Endothelial cell (in vitro differentiated cells): ENCODE measurements around the gene CCDC74B. TPM values are rescaled to one million over a fixed set of nuclear protein-coding genes. Genes with fewer than 3 reads are reported as not detected.
"Not testable (repeated sequence)": the region's sequence is repeated elsewhere in the genome, so short reads cannot be mapped to it uniquely, and the experiment has no call there.

Experiments used
- DNase-seq: peaks from one replicate; pipeline ENCODE4 v3.0.0; 2021; ENCODE audit warnings: low spot score
- H3K27ac Mint-ChIP-seq: one replicate; pipeline ENCODE4 v1.8.0; 2021; ENCODE audit warnings: mixed read lengths, inconsistent platforms; ENCODE audit not compliant: unreplicated experiment
- H3K27me3 Mint-ChIP-seq: one replicate; pipeline ENCODE4 v1.8.0; 2021; ENCODE audit warnings: mild to moderate bottlenecking, moderate library complexity, mixed read lengths, inconsistent platforms; ENCODE audit not compliant: unreplicated experiment
- H3K36me3 Mint-ChIP-seq: one replicate; pipeline ENCODE4 v1.8.0; 2021; ENCODE audit warnings: mild to moderate bottlenecking, low read depth, mixed read lengths, inconsistent platforms; ENCODE audit not compliant: unreplicated experiment
- H3K4me1 Mint-ChIP-seq: one replicate; pipeline ENCODE4 v1.8.0; 2021; ENCODE audit warnings: mild to moderate bottlenecking, mixed read lengths, inconsistent platforms; ENCODE audit not compliant: unreplicated experiment
- H3K4me3 Mint-ChIP-seq: one replicate; pipeline ENCODE4 v1.8.0; 2021; ENCODE audit warnings: mild to moderate bottlenecking, mixed read lengths, inconsistent platforms; ENCODE audit not compliant: unreplicated experiment
- H3K9me3 Mint-ChIP-seq: one replicate; pipeline ENCODE4 v1.8.0; 2021; ENCODE audit warnings: mixed read lengths, inconsistent platforms; ENCODE audit not compliant: unreplicated experiment
- total RNA-seq: library from RNA; stranded (reverse); fragmentation: NEBNext Ultra II Directional; extraction: Animal tissue kit (Norgen Biotek cat#: 25700); gene quantifications from one replicate; pipeline ENCODE4 v1.2.1, GENCODE V29; 2021; ENCODE audit not compliant: unreplicated experiment
- TF ChIP-seq, protein P1 (sequence below): fragments of 200-600 bp; sonication (generic); IDR thresholded peaks from one replicate; pipeline ENCODE4 v1.5.0; 2021; ENCODE audit warnings: antibody characterized with exemption; ENCODE audit not compliant: unreplicated experiment

CCDC74B gene
- total RNA-seq, 1 donor from 2014 or later, result 20.4 TPM

- H3K9me3 Mint-ChIP-seq, H3K36me3 Mint-ChIP-seq, H3K27me3 Mint-ChIP-seq, H3K4me1 Mint-ChIP-seq: not testable (repeated sequence)
- Mint-ChIP-seq H3K4me3 (peak within 1 kb of the TSS; percentile 97), H3K27ac (peak within 1 kb of the TSS; percentile 91)
- peak; percentile 94 for DNase-seq
- TF ChIP-seq, protein P1, sequence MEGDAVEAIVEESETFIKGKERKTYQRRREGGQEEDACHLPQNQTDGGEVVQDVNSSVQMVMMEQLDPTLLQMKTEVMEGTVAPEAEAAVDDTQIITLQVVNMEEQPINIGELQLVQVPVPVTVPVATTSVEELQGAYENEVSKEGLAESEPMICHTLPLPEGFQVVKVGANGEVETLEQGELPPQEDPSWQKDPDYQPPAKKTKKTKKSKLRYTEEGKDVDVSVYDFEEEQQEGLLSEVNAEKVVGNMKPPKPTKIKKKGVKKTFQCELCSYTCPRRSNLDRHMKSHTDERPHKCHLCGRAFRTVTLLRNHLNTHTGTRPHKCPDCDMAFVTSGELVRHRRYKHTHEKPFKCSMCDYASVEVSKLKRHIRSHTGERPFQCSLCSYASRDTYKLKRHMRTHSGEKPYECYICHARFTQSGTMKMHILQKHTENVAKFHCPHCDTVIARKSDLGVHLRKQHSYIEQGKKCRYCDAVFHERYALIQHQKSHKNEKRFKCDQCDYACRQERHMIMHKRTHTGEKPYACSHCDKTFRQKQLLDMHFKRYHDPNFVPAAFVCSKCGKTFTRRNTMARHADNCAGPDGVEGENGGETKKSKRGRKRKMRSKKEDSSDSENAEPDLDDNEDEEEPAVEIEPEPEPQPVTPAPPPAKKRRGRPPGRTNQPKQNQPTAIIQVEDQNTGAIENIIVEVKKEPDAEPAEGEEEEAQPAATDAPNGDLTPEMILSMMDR, result peak; percentile 98
Measured at GRCh38 chr2:130181880-130182682, 37.2 kb upstream of the CCDC74B start, which contains the start of gene MZT2B. Gene MZT2B, plus strand, starts transcription at chr2:130182262. Its CDS starts 21 bp downstream, at chr2:130182283.

GRCh38 chr2:130181325-130181879 lies 36.5 kb upstream of the CCDC74B start, which contains the start of gene SMPD4:
Gene SMPD4, minus strand, starts transcription at chr2:130181602. Its CDS starts 5,010 bp downstream, at chr2:130176592.
- no peaks in the 10 kb centered on the region for H3K36me3 Mint-ChIP-seq
- H3K4me3 Mint-ChIP-seq, result peak within 1 kb of the TSS; percentile 97
- H3K4me1 Mint-ChIP-seq, result peaks cover 4% of the 10 kb centered on the region
- no peaks in the 10 kb centered on the region for H3K9me3 Mint-ChIP-seq
- peaks cover 5% of the 10 kb centered on the region for H3K27me3 Mint-ChIP-seq
- H3K27ac Mint-ChIP-seq, result peak within 1 kb of the TSS; percentile 91
- TF ChIP-seq, protein P1, result no peak
- DNase-seq, result peak; percentile 98

DNA sequence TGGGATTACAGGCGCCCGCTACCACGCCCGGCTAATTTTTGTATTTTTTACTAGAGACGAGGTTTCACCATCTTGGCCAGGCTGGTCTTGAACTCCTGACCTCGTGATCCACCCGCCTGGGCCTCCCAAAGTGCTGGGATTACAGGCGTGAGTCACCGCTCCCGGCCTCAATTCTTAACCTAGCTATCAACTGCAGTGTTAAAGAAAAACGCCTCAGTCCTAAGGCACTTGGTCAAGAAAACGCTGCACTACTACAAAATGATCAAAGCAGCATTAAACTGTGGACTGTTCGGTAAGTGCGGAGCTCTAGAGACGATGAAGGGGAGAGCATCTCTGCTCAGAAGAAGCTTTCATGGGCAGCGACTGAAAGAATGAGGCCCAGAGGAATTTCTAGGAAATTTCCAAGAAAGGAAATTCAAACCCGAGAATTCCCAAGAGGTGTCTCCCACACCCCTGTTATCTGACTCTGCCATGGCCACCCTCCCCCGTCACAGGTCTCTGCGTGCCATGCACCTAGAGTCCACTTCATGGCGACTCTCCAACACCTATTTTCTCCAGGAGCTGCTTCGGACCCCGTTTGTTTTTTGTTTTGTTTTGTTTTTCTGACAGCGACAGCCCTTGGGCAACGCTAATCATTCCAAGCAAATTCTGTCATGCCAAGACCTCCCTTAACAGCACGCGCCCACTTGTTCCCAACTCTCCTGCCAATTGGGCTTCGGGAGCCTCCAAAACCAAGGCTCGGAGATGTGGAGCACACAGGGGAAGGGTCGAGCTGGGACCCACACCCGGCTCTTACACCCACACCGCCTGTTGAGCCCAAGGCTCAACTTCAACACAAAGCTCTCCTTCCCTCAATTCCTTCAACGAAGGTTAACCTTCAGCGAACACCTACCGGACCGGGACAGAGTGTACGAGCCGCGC lies 35.8 kb upstream of the CCDC74B start:
- DNase-seq, H3K36me3 Mint-ChIP-seq, H3K27me3 Mint-ChIP-seq, H3K9me3 Mint-ChIP-seq, H3K4me1 Mint-ChIP-seq: not testable (repeated sequence)
- Mint-ChIP-seq H3K27ac (peak overlapping the region; percentile 91), H3K4me3 (peak overlapping the region; percentile 97)

GRCh38 chr2:130174866-130175265 lies 30.0 kb upstream of the CCDC74B start:
- H3K27me3 Mint-ChIP-seq, H3K4me1 Mint-ChIP-seq, H3K9me3 Mint-ChIP-seq, H3K4me3 Mint-ChIP-seq, DNase-seq, H3K27ac Mint-ChIP-seq: not testable (repeated sequence)
- H3K36me3 Mint-ChIP-seq, result peaks cover 12% of the 10 kb centered on the region

DNA sequence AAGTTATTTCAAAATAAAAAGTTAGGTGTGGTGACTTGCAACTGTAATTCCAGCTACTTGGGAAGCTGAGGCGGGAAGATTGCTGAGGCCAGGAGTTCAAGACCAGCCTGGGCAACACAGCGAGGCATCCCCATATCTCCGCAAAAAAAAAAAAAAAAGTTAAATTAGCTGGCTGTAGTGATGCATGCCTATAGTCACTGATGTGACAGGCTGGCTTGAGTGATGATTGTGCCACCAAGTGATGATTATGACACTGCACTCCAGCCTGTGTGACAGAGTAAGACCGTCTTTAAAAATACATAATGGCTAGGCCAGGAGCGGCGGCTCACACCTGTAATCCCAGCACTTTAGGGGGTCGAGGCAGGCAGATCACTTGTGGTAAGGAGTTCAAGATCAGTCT lies 25.0 kb upstream of the CCDC74B start:
- no peak overlapping the region for H3K27ac Mint-ChIP-seq
- H3K4me1 Mint-ChIP-seq, result no peaks in the 10 kb centered on the region
- no peaks in the 10 kb centered on the region for H3K9me3 Mint-ChIP-seq
- peaks cover 6% of the 10 kb centered on the region for H3K27me3 Mint-ChIP-seq
- peaks cover 28% of the 10 kb centered on the region for H3K36me3 Mint-ChIP-seq
- TF ChIP-seq, protein P1, result no peak
- no peak for DNase-seq
- H3K4me3 Mint-ChIP-seq, result no peak overlapping the region

GRCh38 chr2:130169163-130169562 lies 24.3 kb upstream of the CCDC74B start:
- H3K4me3 Mint-ChIP-seq, result peak overlapping the region; percentile 49
- not testable (repeated sequence) for H3K4me1 Mint-ChIP-seq, H3K27me3 Mint-ChIP-seq, H3K9me3 Mint-ChIP-seq, DNase-seq, H3K27ac Mint-ChIP-seq
- H3K36me3 Mint-ChIP-seq, result peaks cover 33% of the 10 kb centered on the region

DNA sequence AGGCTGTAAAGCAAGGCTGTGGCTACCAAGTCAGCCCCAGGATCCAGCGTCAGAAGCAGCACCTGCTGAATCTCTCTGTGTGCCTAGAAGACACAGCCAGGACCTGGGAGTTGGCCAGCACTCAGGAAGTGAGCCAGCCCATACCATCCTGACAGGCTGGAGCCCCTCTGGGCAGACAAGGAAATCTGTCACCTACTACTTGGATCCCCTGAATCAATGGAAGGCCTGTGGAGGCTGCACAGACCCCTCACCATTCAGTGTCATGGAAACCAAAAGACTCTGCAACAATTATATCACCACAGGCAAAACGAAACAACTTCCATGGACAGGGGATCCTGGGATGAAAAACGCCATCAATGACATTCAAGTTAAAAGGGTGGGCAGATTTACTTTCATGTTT lies 21.7 kb upstream of the CCDC74B start:
- not testable (repeated sequence) for H3K27ac Mint-ChIP-seq, DNase-seq, H3K27me3 Mint-ChIP-seq, H3K4me1 Mint-ChIP-seq, H3K4me3 Mint-ChIP-seq, H3K9me3 Mint-ChIP-seq
- H3K36me3 Mint-ChIP-seq, result peaks cover 30% of the 10 kb centered on the region
